HEK293 (cell line): ENCODE measurements around the gene PTPRK.

Experiments used
- CTCF ChIA-PET: fragments of 350-600 bp; formaldehyde crosslinking; extraction: SDS; loops from one replicate; lab custom pipeline; 2021; ENCODE audit warnings: antibody characterized with exemption; lab: Yijun Ruan, JAX
- POLR2A ChIA-PET: fragments of 300-600 bp; formaldehyde crosslinking; extraction: SDS; loops from one replicate; lab custom pipeline; 2020; ENCODE audit warnings: antibody characterized with exemption, inconsistent platforms; lab: Yijun Ruan, JAX
- H3K27ac ChIP-seq: fragments of 200-500 bp; sonication (Bioruptor generic); 2 replicates; pipeline ENCODE4 v1.5.1; 2014; ENCODE audit warnings: low read depth, low read length, control low read depth, inconsistent platforms; ENCODE audit errors: extremely low read depth
- H3K36me3 ChIP-seq, 2 experiments: fragments of 200-500 bp in 1 of 2; sonication (Bioruptor generic) in 1 of 2; 1 replicate in 1 of 2; 2 replicates in 1 of 2; pipeline ENCODE4 v1.5.1; 2014 to 2017; ENCODE audit warnings: inconsistent platforms in 2 of 2, low read length in 2 of 2; ENCODE audit not compliant: control insufficient read depth in 2 of 2, insufficient read depth in 1 of 2
- H3K4me1 ChIP-seq: fragments of 200-500 bp; sonication (Bioruptor generic); 2 replicates; pipeline ENCODE4 v1.5.1; 2014; ENCODE audit warnings: mild to moderate bottlenecking, low read length, inconsistent platforms; ENCODE audit not compliant: control insufficient read depth, insufficient read depth
- H3K4me3 ChIP-seq: 2 replicates; pipeline ENCODE4 v1.5.1; 2011; ENCODE audit warnings: low read depth, mild to moderate bottlenecking, control low read depth, low read length, moderate library complexity
- H3K9me3 ChIP-seq: fragments of 200-500 bp; sonication (Bioruptor generic); 2 replicates; pipeline ENCODE4 v1.5.1; 2014; ENCODE audit warnings: low read depth, low read length, inconsistent platforms; ENCODE audit not compliant: control insufficient read depth, insufficient read depth
- HOXC10 ChIP-seq: sonication (generic); formaldehyde crosslinking; IDR thresholded peaks from 2 replicates; pipeline ENCODE4 v1.8.1; 2023; ENCODE audit warnings: mild to moderate bottlenecking, missing genetic modification reagents
- MEIS1 ChIP-seq: sonication (generic); formaldehyde crosslinking; IDR thresholded peaks from 2 replicates; pipeline ENCODE4 v1.8.1; 2022; ENCODE audit warnings: missing genetic modification reagents, mild to moderate bottlenecking, borderline replicate concordance
- YY2 ChIP-seq: fragments of 450-650 bp; formaldehyde crosslinking; IDR thresholded peaks from 2 replicates; pipeline ENCODE4 v1.5.1; 2016; ENCODE audit warnings: missing biosample characterization, missing genetic modification characterization
- ZNF23 ChIP-seq: fragments of 450-650 bp; formaldehyde crosslinking; IDR thresholded peaks from 2 replicates; pipeline ENCODE4 v1.5.1; 2016; ENCODE audit warnings: missing biosample characterization, missing genetic modification characterization, borderline replicate concordance
- ZNF548 ChIP-seq: fragments of 450-650 bp; formaldehyde crosslinking; IDR thresholded peaks from 2 replicates; pipeline ENCODE4 v1.5.1; 2016; ENCODE audit warnings: missing biosample characterization, missing genetic modification characterization
- ZNF585B ChIP-seq: fragments of 450-650 bp; formaldehyde crosslinking; IDR thresholded peaks from 2 replicates; pipeline ENCODE4 v1.5.1; 2016; ENCODE audit warnings: missing biosample characterization, missing genetic modification characterization
- ZNF624 ChIP-seq: fragments of 450-650 bp; formaldehyde crosslinking; IDR thresholded peaks from 2 replicates; pipeline ENCODE4 v1.5.1; 2017; ENCODE audit warnings: missing biosample characterization, missing genetic modification characterization
- ZNF677 ChIP-seq: fragments of 450-650 bp; IDR thresholded peaks from 2 replicates; pipeline ENCODE4 v1.5.0; 2018; ENCODE audit warnings: missing biosample characterization, mild to moderate bottlenecking, missing genetic modification characterization, moderate library complexity
- ZNF768 ChIP-seq: fragments of 450-650 bp; formaldehyde crosslinking; IDR thresholded peaks from 2 replicates; pipeline ENCODE4 v1.5.1; 2018; ENCODE audit warnings: missing biosample characterization, mild to moderate bottlenecking, missing genetic modification characterization
- TF ChIP-seq, protein P1 (sequence below): fragments of 450-650 bp; formaldehyde crosslinking; IDR thresholded peaks from 2 replicates; pipeline ENCODE4 v1.5.1; 2016; ENCODE audit warnings: missing biosample characterization, missing genetic modification characterization
- TF ChIP-seq, protein P2 (sequence below): fragments of 450-650 bp; formaldehyde crosslinking; IDR thresholded peaks from 2 replicates; pipeline ENCODE4 v1.5.1; 2016; ENCODE audit warnings: missing biosample characterization, missing genetic modification characterization
- TF ChIP-seq, protein P3 (sequence below): fragments of 450-650 bp; formaldehyde crosslinking; IDR thresholded peaks from 2 replicates; pipeline ENCODE4 v1.5.1; 2016; ENCODE audit warnings: missing biosample characterization, missing genetic modification characterization, borderline replicate concordance
- TF ChIP-seq, protein P4 (sequence below): fragments of 450-650 bp; formaldehyde crosslinking; IDR thresholded peaks from 2 replicates; pipeline ENCODE4 v1.5.1; 2016; ENCODE audit warnings: missing biosample characterization, missing genetic modification characterization
- TF ChIP-seq, protein P5 (sequence below): fragments of 450-650 bp; IDR thresholded peaks from 2 replicates; pipeline ENCODE4 v1.5.1; 2018; ENCODE audit warnings: missing biosample characterization, missing genetic modification characterization
- TF ChIP-seq, protein P6 (sequence below): fragments of 450-650 bp; formaldehyde crosslinking; IDR thresholded peaks from 2 replicates; pipeline ENCODE4 v1.5.1; 2016; ENCODE audit warnings: missing biosample characterization, missing genetic modification characterization, low read depth
- TF ChIP-seq, protein P7 (sequence below): fragments of 450-650 bp; formaldehyde crosslinking; IDR thresholded peaks from 2 replicates; pipeline ENCODE4 v1.5.1; 2016; ENCODE audit warnings: missing biosample characterization, missing genetic modification characterization, borderline replicate concordance

PTPRK gene

DNA sequence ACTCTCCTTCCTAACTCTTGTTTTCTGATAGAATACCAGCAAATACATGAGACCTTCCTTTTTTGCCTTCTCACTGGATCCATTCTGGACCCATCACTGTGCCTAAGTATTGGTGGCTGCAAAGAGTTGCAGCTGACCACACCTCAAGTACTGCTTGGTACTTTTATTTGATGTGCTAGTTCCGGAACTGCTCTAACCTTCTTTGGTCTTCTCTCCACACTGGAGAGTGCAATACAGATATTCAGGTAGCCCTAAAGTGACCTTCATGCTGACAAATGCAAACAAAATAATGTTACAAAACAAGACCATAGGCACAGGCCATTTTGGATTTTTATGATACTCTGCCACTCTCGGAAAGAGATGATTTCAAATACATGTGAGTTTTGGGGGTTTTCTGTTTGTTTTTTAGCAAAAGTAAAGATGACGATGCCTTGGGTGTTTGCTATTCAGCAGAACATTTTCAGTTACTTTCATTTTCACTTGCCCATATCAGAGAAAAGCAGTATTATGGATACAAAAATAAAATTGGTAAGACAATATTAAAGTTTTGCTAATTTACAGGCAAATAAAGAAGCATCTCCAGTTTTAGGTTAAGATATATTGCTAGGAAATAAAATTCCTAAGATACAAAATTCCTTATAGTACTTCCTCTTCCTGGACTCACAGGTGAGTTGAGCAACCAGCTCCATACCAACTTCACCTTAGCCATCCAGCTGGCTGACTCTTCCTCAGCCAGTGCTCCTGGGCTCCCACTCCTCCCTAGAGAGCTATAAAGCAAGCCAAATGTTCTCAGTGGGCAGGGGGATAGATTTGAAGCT lies 42.0 kb downstream of the PTPRK start:
- ChIA-PET CTCF (interaction anchor here (0.7 kb wide), 1 partner anchor 75 kb away, joined by 3 read pairs; no protein-coding TSS in a partner anchor), POLR2A (no interaction called here)
- Histone ChIP-seq H3K36me3 (no peaks in the 10 kb centered on the region), H3K4me1 (no peaks in the 10 kb centered on the region; the same call in none of the 2 replicates), H3K27ac (no peak overlapping the region), H3K4me3 (no peak overlapping the region), H3K9me3 (no peaks in the 10 kb centered on the region)
- TF ChIP-seq ZNF23: no peak
- TF ChIP-seq, protein P1, sequence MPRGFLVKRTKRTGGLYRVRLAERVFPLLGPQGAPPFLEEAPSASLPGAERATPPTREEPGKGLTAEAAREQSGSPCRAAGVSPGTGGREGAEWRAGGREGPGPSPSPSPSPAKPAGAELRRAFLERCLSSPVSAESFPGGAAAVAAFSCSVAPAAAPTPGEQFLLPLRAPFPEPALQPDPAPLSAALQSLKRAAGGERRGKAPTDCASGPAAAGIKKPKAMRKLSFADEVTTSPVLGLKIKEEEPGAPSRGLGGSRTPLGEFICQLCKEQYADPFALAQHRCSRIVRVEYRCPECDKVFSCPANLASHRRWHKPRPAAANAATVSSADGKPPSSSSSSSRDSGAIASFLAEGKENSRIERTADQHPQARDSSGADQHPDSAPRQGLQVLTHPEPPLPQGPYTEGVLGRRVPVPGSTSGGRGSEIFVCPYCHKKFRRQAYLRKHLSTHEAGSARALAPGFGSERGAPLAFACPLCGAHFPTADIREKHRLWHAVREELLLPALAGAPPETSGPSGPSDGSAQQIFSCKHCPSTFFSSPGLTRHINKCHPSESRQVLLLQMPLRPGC: no peak
- TF ChIP-seq, protein P2, sequence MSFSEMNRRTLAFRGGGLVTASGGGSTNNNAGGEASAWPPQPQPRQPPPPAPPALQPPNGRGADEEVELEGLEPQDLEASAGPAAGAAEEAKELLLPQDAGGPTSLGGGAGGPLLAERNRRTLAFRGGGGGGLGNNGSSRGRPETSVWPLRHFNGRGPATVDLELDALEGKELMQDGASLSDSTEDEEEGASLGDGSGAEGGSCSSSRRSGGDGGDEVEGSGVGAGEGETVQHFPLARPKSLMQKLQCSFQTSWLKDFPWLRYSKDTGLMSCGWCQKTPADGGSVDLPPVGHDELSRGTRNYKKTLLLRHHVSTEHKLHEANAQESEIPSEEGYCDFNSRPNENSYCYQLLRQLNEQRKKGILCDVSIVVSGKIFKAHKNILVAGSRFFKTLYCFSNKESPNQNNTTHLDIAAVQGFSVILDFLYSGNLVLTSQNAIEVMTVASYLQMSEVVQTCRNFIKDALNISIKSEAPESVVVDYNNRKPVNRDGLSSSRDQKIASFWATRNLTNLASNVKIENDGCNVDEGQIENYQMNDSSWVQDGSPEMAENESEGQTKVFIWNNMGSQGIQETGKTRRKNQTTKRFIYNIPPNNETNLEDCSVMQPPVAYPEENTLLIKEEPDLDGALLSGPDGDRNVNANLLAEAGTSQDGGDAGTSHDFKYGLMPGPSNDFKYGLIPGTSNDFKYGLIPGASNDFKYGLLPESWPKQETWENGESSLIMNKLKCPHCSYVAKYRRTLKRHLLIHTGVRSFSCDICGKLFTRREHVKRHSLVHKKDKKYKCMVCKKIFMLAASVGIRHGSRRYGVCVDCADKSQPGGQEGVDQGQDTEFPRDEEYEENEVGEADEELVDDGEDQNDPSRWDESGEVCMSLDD: no peak
- TF ChIP-seq, protein P3, sequence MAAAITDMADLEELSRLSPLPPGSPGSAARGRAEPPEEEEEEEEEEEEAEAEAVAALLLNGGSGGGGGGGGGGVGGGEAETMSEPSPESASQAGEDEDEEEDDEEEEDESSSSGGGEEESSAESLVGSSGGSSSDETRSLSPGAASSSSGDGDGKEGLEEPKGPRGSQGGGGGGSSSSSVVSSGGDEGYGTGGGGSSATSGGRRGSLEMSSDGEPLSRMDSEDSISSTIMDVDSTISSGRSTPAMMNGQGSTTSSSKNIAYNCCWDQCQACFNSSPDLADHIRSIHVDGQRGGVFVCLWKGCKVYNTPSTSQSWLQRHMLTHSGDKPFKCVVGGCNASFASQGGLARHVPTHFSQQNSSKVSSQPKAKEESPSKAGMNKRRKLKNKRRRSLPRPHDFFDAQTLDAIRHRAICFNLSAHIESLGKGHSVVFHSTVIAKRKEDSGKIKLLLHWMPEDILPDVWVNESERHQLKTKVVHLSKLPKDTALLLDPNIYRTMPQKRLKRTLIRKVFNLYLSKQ: no peak
- TF ChIP-seq, protein P4, sequence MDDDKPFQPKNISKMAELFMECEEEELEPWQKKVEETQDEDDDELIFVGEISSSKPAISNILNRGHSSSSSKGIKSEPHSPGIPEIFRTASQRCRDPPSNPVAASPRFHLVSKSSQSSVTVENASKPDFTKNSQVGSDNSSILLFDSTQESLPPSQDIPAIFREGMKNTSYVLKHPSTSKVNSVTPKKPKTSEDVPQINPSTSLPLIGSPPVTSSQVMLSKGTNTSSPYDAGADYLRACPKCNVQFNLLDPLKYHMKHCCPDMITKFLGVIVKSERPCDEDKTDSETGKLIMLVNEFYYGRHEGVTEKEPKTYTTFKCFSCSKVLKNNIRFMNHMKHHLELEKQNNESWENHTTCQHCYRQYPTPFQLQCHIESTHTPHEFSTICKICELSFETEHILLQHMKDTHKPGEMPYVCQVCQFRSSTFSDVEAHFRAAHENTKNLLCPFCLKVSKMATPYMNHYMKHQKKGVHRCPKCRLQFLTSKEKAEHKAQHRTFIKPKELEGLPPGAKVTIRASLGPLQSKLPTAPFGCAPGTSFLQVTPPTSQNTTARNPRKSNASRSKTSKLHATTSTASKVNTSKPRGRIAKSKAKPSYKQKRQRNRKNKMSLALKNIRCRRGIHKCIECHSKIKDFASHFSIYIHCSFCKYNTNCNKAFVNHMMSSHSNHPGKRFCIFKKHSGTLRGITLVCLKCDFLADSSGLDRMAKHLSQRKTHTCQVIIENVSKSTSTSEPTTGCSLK: no peak
- TF ChIP-seq YY2: no peak
- TF ChIP-seq ZNF585B: no peak
- TF ChIP-seq MEIS1: no peak

DNA sequence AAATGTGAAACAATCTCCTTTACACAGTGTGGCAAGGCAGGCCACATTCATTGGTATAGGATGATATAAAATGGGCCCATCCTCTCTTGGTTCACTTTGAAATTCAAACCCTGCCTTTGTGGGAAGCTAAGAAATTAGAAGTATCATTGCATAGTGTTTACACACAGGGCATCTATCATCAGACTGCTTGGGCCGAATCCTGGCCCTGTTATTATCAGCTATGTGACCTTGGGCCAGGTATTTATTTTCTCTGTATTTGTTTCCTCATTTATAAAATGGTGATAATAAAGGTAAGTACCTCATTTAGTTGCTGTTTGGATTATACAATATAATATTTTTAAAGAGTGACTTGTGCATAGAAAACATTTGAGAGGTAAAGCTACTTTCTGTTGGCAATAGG lies 45.5 kb downstream of the PTPRK start:
- Histone ChIP-seq H3K36me3 (no peaks in the 10 kb centered on the region), H3K27ac (no peak overlapping the region), H3K9me3 (no peaks in the 10 kb centered on the region), H3K4me1 (no peaks in the 10 kb centered on the region; the same call in 1 of the 2 replicates), H3K4me3 (no peak overlapping the region)
- CTCF ChIA-PET: interaction anchor here (0.7 to 0.8 kb wide), 3 partner anchors 10 to 674 kb away, joined by 3 read pairs; no protein-coding TSS in a partner anchor
- POLR2A ChIA-PET: no interaction called here
- TF ChIP-seq, protein P5, sequence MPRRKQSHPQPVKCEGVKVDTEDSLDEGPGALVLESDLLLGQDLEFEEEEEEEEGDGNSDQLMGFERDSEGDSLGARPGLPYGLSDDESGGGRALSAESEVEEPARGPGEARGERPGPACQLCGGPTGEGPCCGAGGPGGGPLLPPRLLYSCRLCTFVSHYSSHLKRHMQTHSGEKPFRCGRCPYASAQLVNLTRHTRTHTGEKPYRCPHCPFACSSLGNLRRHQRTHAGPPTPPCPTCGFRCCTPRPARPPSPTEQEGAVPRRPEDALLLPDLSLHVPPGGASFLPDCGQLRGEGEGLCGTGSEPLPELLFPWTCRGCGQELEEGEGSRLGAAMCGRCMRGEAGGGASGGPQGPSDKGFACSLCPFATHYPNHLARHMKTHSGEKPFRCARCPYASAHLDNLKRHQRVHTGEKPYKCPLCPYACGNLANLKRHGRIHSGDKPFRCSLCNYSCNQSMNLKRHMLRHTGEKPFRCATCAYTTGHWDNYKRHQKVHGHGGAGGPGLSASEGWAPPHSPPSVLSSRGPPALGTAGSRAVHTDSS (tag by site-specific recombination): no peak
- TF ChIP-seq ZNF768 (tag by site-specific recombination) (no peak), ZNF677 (no peak), HOXC10 (CRISPR knock-in tag) (no peak), YY2 (no peak), ZNF624 (tag by site-specific recombination) (no peak), ZNF548 (tag by site-specific recombination) (no peak)
- TF ChIP-seq, protein P6, sequence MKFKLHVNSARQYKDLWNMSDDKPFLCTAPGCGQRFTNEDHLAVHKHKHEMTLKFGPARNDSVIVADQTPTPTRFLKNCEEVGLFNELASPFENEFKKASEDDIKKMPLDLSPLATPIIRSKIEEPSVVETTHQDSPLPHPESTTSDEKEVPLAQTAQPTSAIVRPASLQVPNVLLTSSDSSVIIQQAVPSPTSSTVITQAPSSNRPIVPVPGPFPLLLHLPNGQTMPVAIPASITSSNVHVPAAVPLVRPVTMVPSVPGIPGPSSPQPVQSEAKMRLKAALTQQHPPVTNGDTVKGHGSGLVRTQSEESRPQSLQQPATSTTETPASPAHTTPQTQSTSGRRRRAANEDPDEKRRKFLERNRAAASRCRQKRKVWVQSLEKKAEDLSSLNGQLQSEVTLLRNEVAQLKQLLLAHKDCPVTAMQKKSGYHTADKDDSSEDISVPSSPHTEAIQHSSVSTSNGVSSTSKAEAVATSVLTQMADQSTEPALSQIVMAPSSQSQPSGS (tag by site-specific recombination): no peak
- TF ChIP-seq, protein P7, sequence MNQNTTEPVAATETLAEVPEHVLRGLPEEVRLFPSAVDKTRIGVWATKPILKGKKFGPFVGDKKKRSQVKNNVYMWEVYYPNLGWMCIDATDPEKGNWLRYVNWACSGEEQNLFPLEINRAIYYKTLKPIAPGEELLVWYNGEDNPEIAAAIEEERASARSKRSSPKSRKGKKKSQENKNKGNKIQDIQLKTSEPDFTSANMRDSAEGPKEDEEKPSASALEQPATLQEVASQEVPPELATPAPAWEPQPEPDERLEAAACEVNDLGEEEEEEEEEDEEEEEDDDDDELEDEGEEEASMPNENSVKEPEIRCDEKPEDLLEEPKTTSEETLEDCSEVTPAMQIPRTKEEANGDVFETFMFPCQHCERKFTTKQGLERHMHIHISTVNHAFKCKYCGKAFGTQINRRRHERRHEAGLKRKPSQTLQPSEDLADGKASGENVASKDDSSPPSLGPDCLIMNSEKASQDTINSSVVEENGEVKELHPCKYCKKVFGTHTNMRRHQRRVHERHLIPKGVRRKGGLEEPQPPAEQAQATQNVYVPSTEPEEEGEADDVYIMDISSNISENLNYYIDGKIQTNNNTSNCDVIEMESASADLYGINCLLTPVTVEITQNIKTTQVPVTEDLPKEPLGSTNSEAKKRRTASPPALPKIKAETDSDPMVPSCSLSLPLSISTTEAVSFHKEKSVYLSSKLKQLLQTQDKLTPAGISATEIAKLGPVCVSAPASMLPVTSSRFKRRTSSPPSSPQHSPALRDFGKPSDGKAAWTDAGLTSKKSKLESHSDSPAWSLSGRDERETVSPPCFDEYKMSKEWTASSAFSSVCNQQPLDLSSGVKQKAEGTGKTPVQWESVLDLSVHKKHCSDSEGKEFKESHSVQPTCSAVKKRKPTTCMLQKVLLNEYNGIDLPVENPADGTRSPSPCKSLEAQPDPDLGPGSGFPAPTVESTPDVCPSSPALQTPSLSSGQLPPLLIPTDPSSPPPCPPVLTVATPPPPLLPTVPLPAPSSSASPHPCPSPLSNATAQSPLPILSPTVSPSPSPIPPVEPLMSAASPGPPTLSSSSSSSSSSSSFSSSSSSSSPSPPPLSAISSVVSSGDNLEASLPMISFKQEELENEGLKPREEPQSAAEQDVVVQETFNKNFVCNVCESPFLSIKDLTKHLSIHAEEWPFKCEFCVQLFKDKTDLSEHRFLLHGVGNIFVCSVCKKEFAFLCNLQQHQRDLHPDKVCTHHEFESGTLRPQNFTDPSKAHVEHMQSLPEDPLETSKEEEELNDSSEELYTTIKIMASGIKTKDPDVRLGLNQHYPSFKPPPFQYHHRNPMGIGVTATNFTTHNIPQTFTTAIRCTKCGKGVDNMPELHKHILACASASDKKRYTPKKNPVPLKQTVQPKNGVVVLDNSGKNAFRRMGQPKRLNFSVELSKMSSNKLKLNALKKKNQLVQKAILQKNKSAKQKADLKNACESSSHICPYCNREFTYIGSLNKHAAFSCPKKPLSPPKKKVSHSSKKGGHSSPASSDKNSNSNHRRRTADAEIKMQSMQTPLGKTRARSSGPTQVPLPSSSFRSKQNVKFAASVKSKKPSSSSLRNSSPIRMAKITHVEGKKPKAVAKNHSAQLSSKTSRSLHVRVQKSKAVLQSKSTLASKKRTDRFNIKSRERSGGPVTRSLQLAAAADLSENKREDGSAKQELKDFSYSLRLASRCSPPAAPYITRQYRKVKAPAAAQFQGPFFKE (tag by site-specific recombination): no peak
